OCI-LY7 (cell line): ENCODE data around the gene SMARCC1.

Experiments used
- EZH2phosphoT487 ChIP-seq: fragments of 200-600 bp; sonication (generic); IDR thresholded peaks from 2 replicates; pipeline ENCODE4 v1.6.1; 2018; ENCODE audit warnings: low read depth, borderline replicate concordance, mild to moderate bottlenecking, mixed run types, antibody characterized with exemption, low read length, moderate library complexity, mixed read lengths
- TF ChIP-seq, protein P1 (sequence below): fragments of 200-600 bp; sonication (generic); conservative IDR thresholded peaks from 2 replicates; pipeline ENCODE4 v1.5.1; 2014; ENCODE audit warnings: mild to moderate bottlenecking, antibody characterized with exemption, low read length, moderate library complexity, mixed read lengths

DNA sequence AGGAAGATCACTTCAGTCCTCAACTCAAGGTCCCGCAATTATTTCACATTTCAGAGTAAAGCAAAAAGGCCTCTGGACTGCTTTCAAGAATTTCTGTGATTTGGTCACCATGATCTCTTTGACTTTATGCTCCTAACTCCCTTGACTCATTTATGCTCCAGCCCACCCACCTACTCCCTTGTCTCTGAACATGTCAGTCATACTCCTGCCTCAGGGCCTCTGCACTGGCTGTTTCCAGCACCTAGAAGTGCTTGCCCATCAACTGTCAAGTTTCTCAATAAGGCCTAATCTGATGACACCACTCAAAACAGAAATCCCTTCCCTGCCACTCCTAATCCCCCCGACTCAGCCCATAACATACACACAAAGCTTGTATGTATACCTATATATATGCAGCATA, 166.9 kb downstream of the SMARCC1 start:
- TF ChIP-seq, protein P1, sequence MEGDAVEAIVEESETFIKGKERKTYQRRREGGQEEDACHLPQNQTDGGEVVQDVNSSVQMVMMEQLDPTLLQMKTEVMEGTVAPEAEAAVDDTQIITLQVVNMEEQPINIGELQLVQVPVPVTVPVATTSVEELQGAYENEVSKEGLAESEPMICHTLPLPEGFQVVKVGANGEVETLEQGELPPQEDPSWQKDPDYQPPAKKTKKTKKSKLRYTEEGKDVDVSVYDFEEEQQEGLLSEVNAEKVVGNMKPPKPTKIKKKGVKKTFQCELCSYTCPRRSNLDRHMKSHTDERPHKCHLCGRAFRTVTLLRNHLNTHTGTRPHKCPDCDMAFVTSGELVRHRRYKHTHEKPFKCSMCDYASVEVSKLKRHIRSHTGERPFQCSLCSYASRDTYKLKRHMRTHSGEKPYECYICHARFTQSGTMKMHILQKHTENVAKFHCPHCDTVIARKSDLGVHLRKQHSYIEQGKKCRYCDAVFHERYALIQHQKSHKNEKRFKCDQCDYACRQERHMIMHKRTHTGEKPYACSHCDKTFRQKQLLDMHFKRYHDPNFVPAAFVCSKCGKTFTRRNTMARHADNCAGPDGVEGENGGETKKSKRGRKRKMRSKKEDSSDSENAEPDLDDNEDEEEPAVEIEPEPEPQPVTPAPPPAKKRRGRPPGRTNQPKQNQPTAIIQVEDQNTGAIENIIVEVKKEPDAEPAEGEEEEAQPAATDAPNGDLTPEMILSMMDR, result no peak
- TF ChIP-seq EZH2phosphoT487, result no peak
